ENCODE results near the gene PROSER3. TPM values are rescaled to one million over a fixed set of nuclear protein-coding genes. Genes with fewer than 3 reads are reported as not detected.

PROSER3 gene
- total and polyA plus RNA-seq, 2 of the 13 experiments (the other 11 are each of a cell fraction or from before 2014, with no cell fraction given): 5.1 to 5.7 TPM

GRCh38 chr19:35740423-35741202 lies 17.4 kb upstream of the PROSER3 start (continued):
- TF ChIP-seq, protein P1, sequence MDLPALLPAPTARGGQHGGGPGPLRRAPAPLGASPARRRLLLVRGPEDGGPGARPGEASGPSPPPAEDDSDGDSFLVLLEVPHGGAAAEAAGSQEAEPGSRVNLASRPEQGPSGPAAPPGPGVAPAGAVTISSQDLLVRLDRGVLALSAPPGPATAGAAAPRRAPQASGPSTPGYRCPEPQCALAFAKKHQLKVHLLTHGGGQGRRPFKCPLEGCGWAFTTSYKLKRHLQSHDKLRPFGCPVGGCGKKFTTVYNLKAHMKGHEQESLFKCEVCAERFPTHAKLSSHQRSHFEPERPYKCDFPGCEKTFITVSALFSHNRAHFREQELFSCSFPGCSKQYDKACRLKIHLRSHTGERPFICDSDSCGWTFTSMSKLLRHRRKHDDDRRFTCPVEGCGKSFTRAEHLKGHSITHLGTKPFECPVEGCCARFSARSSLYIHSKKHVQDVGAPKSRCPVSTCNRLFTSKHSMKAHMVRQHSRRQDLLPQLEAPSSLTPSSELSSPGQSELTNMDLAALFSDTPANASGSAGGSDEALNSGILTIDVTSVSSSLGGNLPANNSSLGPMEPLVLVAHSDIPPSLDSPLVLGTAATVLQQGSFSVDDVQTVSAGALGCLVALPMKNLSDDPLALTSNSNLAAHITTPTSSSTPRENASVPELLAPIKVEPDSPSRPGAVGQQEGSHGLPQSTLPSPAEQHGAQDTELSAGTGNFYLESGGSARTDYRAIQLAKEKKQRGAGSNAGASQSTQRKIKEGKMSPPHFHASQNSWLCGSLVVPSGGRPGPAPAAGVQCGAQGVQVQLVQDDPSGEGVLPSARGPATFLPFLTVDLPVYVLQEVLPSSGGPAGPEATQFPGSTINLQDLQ (CRISPR knock-in tag; IDR thresholded peaks at IDR 0.05): no peak
- TF ChIP-seq SSRP1 (CRISPR knock-in tag; IDR thresholded peaks at IDR 0.05) (no peak), ZFP1 (CRISPR knock-in tag; IDR thresholded peaks at IDR 0.05) (no peak; the same call in 1 of the 2 replicates), PAF1 (CRISPR knock-in tag; IDR thresholded peaks at IDR 0.05) (no peak), RFXAP (CRISPR knock-in tag; IDR thresholded peaks at IDR 0.05; ENCODE audit: borderline replicate concordance) (no peak), BATF2 (CRISPR knock-in tag; IDR thresholded peaks at IDR 0.05) (no peak), MXD4 (CRISPR knock-in tag; IDR thresholded peaks at IDR 0.05) (no peak), SOX13 (IDR thresholded peaks at IDR 0.05) (no peak), SOX13 (CRISPR knock-in tag; conservative IDR thresholded peaks at IDR 0.05 in 1 of 2, IDR thresholded peaks at IDR 0.05 in 1 of 2) (peak in 1 of 2 experiments; percentile 29; a peak in 1 of 4 replicates), ZNF232 (CRISPR knock-in tag; IDR thresholded peaks at IDR 0.05; ENCODE audit: borderline replicate concordance) (no peak), ZNF407 (CRISPR knock-in tag; IDR thresholded peaks at IDR 0.05; ENCODE audit: not compliant biosample characterization) (no peak), ZNF501 (CRISPR knock-in tag; IDR thresholded peaks at IDR 0.05) (peak; percentile 77), DNMT3B (CRISPR knock-in tag; conservative IDR thresholded peaks at IDR 0.05) (0 out of 2 replicates have a peak, but pooled peaks have one; percentile 41), EP300 (IDR thresholded peaks at IDR 0.05; ENCODE audit: low read depth in 2 of 2, low read length in 2 of 2) (peak in 1 of 2 experiments; percentile 29; a peak in 1 of 4 replicates), EP300 (CRISPR knock-in tag; IDR thresholded peaks at IDR 0.05; ENCODE audit: borderline replicate concordance) (no peak; the same call in 1 of the 2 replicates)
- TF ChIP-seq, protein P2, sequence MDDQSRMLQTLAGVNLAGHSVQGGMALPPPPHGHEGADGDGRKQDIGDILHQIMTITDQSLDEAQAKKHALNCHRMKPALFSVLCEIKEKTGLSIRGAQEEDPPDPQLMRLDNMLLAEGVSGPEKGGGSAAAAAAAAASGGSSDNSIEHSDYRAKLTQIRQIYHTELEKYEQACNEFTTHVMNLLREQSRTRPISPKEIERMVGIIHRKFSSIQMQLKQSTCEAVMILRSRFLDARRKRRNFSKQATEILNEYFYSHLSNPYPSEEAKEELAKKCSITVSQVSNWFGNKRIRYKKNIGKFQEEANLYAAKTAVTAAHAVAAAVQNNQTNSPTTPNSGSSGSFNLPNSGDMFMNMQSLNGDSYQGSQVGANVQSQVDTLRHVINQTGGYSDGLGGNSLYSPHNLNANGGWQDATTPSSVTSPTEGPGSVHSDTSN (CRISPR knock-in tag; IDR thresholded peaks at IDR 0.05; ENCODE audit: borderline replicate concordance): no peak

Data from HepG2 (cell line).